Midbrain (tissue), 1 donor: ENCODE measurements around the gene SIX5.
A peak's percentile ranks its signal among the peaks of the same experiment; 100 is the strongest.
"Not testable (repeated sequence)": the region's sequence is repeated elsewhere in the genome, so short reads cannot be mapped to it uniquely, and the experiment has no call there.

Experiments used
- DNase-seq: peaks from one replicate; lab custom pipeline; 2025; lab: John Stamatoyannopoulos, UW

SIX5 gene

GRCh38 chr19:45768984-45769782 is at the start of gene SIX5:
SIX5 (minus strand) TSS chr19:45769252; CDS start chr19:45768844, 408 bp downstream.
- DNase-seq, result peak; percentile 97

- DNase-seq, result no peak
Observed at GRCh38 chr19:45817725-45818301, 48.8 kb upstream of the SIX5 start.

GRCh38 chr19:45817010-45817724 is 48.1 kb upstream of the SIX5 start:
- DNase-seq, result peak; percentile 81

GRCh38 chr19:45816236-45817009 is 47.4 kb upstream of the SIX5 start:
- DNase-seq, result no peak

GRCh38 chr19:45815481-45816216 is 46.6 kb upstream of the SIX5 start:
- no peak for DNase-seq

GRCh38 chr19:45814851-45815480 is 45.9 kb upstream of the SIX5 start, which contains the start of gene RSPH6A:
RSPH6A (minus strand) TSS chr19:45815308; CDS start chr19:45815176, 132 bp downstream.
- DNase-seq, result no peak

- DNase-seq, result no peak
Observed at GRCh38 chr19:45814166-45814780, 45.2 kb upstream of the SIX5 start.

- DNase-seq, result no peak
Observed at GRCh38 chr19:45812297-45812696, 43.2 kb upstream of the SIX5 start.

GRCh38 chr19:45809643-45810159 is 40.6 kb upstream of the SIX5 start:
- no peak for DNase-seq

- no peak for DNase-seq
Observed at GRCh38 chr19:45805719-45806118, 36.7 kb upstream of the SIX5 start.

GRCh38 chr19:45804959-45805230 is 35.8 kb upstream of the SIX5 start:
- no peak for DNase-seq

GRCh38 chr19:45804140-45804958 is 35.3 kb upstream of the SIX5 start:
- DNase-seq, result no peak

GRCh38 chr19:45801603-45802175 is 32.6 kb upstream of the SIX5 start:
- no peak for DNase-seq

- DNase-seq, result no peak
Observed at GRCh38 chr19:45800070-45800553, 31.1 kb upstream of the SIX5 start.

GRCh38 chr19:45799541-45799940 is 30.5 kb upstream of the SIX5 start:
- DNase-seq, result not testable (repeated sequence)

GRCh38 chr19:45798995-45799517 is 30.0 kb upstream of the SIX5 start:
- DNase-seq, result peak; percentile 60

GRCh38 chr19:45794627-45795026 is 25.6 kb upstream of the SIX5 start:
- DNase-seq, result no peak

GRCh38 chr19:45793876-45794275 is 24.8 kb upstream of the SIX5 start:
- DNase-seq, result no peak

- DNase-seq, result no peak
Observed at GRCh38 chr19:45793178-45793564, 24.1 kb upstream of the SIX5 start.
